HUES6 (cell line): ENCODE measurements around the gene TGFB2.

ENCODE experiments used
- H3K27ac ChIP-seq: 2 replicates; pipeline ENCODE4 v1.7.0; 2013; ENCODE audit warnings: low read depth, mild to moderate bottlenecking, low read length, inconsistent platforms
- H3K27me3 ChIP-seq: 2 replicates; pipeline ENCODE4 v1.6.1; 2013; ENCODE audit warnings: low read length; ENCODE audit not compliant: control insufficient read depth, insufficient read depth
- H3K36me3 ChIP-seq: 2 replicates; pipeline ENCODE4 v1.6.1; 2013; ENCODE audit warnings: low read length; ENCODE audit not compliant: control insufficient read depth, insufficient read depth
- H3K4me1 ChIP-seq: 2 replicates; pipeline ENCODE4 v1.6.1; 2013; ENCODE audit warnings: low read length; ENCODE audit not compliant: control insufficient read depth, insufficient read depth
- H3K4me3 ChIP-seq: 2 replicates; pipeline ENCODE4 v1.5.1; 2013; ENCODE audit warnings: low read depth, low read length
- H3K9ac ChIP-seq: one replicate; pipeline ENCODE4 v1.6.1; 2013; ENCODE audit warnings: mild to moderate bottlenecking, low read length
- H3K9me3 ChIP-seq: 2 replicates; pipeline ENCODE4 v1.6.1; 2013; ENCODE audit warnings: low read depth, low read length; ENCODE audit not compliant: control insufficient read depth, insufficient read depth

TGFB2 gene

DNA sequence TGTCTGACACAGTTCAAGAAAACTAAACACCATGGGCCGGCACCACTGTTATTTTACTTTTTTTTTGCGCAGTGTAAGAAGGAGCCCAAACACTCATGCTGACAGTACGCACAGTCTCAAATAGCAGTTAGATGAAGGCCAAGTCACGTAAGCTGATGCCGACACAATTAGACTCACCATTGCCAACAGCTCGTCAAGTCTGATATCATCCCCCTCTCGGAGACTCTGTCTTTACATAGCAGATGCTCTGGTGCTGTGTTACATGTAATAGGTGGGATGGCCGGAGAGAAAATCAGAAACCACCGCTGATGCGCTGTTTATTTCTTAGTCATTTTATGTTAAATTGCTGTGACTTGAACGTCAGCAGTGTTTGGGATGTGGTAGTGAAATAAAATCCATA is 49.3 kb downstream of the TGFB2 start:
- no peak overlapping the region for H3K27ac ChIP-seq
- H3K36me3 ChIP-seq: no peaks in the 10 kb centered on the region
- no peak overlapping the region for H3K4me3 ChIP-seq
- no peaks in the 10 kb centered on the region for H3K27me3 ChIP-seq
- H3K9ac ChIP-seq: no peak overlapping the region
- no peaks in the 10 kb centered on the region for H3K9me3 ChIP-seq
- no peaks in the 10 kb centered on the region for H3K4me1 ChIP-seq

DNA sequence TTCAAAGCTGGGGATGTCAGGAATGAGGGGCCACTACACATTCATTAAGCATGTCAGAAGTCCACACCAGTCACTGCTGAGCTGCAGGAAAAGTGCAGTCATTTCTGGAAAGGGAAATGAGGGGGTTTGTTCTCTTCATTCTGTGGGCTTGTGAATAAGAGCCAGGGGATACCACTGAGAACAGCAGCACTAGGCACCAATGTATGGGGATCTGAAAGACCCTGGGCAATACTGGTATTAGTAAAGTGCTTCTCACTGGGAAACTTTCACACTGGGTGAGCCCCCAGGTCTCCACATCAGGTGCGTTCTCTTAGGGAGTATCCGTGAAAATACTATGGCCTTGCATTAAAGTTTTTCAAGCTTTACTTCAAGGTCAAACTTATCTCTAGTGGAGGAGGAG is 49.9 kb downstream of the TGFB2 start:
- no peak overlapping the region for H3K27ac ChIP-seq
- no peaks in the 10 kb centered on the region for H3K9me3 ChIP-seq
- no peaks in the 10 kb centered on the region for H3K4me1 ChIP-seq
- H3K27me3 ChIP-seq: no peaks in the 10 kb centered on the region
- no peak overlapping the region for H3K9ac ChIP-seq
- no peaks in the 10 kb centered on the region for H3K36me3 ChIP-seq
- no peak overlapping the region for H3K4me3 ChIP-seq

DNA sequence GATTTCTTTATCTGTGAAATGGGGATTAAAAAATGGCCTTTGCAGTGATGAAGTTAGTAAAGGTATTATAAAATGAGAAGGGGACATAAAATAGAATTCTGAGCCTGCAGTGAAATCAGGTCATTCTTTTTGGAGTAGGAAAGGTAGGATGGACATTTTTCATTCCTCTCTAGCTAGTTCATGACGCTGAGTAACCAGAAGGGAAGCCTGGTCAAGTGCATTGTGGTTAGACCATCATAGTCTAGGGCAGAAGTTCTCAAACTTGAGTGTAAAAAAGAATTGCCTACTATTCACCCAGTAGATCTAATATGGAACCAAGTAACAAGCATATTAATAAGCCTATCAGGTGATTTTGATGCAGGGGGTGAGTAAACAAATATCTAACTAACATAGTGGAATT is 50.8 kb downstream of the TGFB2 start:
- no peaks in the 10 kb centered on the region for H3K9me3 ChIP-seq
- H3K4me1 ChIP-seq: no peaks in the 10 kb centered on the region
- H3K36me3 ChIP-seq: no peaks in the 10 kb centered on the region
- H3K27me3 ChIP-seq: no peaks in the 10 kb centered on the region
- H3K4me3 ChIP-seq: no peak overlapping the region
- H3K27ac ChIP-seq: no peak overlapping the region
- H3K9ac ChIP-seq: no peak overlapping the region

GRCh38 chr1:218397752-218398339 is 52.7 kb downstream of the TGFB2 start:
- H3K4me3 ChIP-seq: no peak overlapping the region
- H3K9me3 ChIP-seq: no peaks in the 10 kb centered on the region
- no peak overlapping the region for H3K27ac ChIP-seq

GRCh38 chr1:218400624-218401023 is 55.5 kb downstream of the TGFB2 start:
- no peaks in the 10 kb centered on the region for H3K27me3 ChIP-seq
- no peaks in the 10 kb centered on the region for H3K36me3 ChIP-seq
- H3K9ac ChIP-seq: no peak overlapping the region
- peaks cover 14% of the 10 kb centered on the region for H3K4me1 ChIP-seq
- H3K9me3 ChIP-seq: no peaks in the 10 kb centered on the region
- H3K4me3 ChIP-seq: no peak overlapping the region
- H3K27ac ChIP-seq: no peak overlapping the region

More at GRCh38 chr1:218397752-218398339, 52.7 kb downstream of the TGFB2 start:
- Histone ChIP-seq H3K4me1 (peaks cover 12% of the 10 kb centered on the region), H3K9ac (no peak overlapping the region), H3K27me3 (no peaks in the 10 kb centered on the region), H3K36me3 (no peaks in the 10 kb centered on the region)

DNA sequence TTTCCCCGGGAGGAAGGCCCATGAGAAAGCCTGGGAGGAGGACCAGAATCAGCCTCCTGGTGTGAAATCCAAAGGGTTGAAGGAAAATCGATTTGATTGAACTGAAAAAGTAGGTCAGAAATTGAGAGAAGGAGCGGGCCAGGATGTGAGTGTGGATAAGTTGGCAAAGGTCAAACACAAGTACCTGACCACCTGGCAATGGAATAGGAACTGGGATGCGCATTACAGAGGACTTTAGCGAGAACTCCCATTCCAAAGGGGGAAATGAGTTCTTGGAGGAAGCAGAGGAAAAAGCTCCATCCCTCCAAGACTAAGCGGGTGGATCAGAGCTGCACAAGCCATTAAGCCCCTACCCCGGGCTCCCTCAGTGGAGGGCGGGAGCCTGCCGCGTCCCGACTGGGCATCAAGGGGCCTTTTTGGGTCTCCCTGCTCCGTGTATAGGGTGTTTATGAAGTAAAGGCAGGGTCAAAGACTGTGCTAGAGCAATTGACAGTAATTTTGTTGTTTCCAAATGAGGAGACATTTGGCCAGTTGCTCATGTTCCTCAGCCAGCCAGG is 56.4 kb downstream of the TGFB2 start:
- Histone ChIP-seq H3K27me3 (no peaks in the 10 kb centered on the region), H3K4me3 (no peak overlapping the region), H3K36me3 (no peaks in the 10 kb centered on the region), H3K9me3 (no peaks in the 10 kb centered on the region), H3K9ac (no peak overlapping the region), H3K4me1 (peaks cover 14% of the 10 kb centered on the region), H3K27ac (no peak overlapping the region)

DNA sequence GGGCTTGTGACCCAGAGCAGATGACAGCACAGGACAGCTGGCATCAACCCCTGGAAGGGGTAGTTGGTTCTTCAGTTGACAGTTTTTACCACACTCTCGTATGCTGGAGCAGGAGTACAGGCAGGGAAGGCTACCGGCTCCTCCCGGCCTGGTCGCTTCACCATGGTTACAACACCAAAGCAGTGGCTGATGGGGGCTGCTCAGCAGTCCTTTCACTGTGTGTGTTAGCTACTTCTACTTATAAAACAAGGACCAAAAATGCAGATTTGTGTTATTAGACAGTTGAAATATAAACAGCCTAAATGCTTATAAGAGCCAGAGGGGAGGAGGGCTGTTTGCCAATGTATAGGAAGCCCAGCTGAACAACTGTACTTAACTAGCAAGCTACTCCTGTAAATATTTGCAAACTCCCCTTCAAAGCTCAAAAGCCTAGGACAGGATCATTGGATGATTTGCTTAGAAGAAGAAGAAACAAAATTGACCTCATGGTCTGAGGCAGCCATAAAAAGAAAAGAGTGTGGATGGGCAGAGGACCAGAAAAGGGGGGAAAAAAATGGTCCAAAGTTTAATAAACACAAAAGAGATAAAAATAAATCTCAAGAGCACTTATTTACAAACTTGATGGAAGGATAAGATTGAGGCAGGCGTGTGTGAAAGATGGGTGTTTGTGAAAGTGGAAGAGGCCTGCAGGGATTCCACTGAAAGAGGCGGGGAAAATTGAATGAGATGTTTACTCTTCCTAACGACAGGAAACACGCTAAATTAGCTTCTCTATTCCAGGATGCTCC is 57.1 kb downstream of the TGFB2 start:
- no peak overlapping the region for H3K9ac ChIP-seq
- no peak overlapping the region for H3K27ac ChIP-seq
- H3K9me3 ChIP-seq: no peaks in the 10 kb centered on the region

DNA sequence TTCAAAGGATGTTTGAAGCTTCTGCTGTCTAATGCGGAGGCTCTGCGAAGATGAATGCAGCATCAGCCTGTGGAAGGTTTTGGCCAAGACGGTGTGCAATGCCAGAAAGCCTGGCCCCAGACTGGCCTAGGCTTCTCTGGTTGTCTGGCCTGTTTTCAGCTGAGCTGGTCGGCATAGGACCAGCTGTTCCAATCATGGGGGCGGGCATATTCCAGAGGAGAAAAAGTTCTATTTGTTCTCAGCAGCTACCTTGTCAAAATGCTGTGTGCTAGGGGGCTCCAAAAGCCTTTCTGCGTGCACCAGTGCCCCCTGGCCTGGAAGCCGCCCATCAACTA is 57.6 kb downstream of the TGFB2 start:
- Histone ChIP-seq H3K4me1 (peaks cover 14% of the 10 kb centered on the region), H3K9ac (no peak overlapping the region), H3K4me3 (no peak overlapping the region), H3K36me3 (no peaks in the 10 kb centered on the region), H3K9me3 (no peaks in the 10 kb centered on the region), H3K27ac (no peak overlapping the region), H3K27me3 (no peaks in the 10 kb centered on the region)

More for the DNA sequence above, 57.1 kb downstream of the TGFB2 start:
- Histone ChIP-seq H3K36me3 (no peaks in the 10 kb centered on the region), H3K4me1 (peaks cover 14% of the 10 kb centered on the region), H3K27me3 (no peaks in the 10 kb centered on the region), H3K4me3 (no peak overlapping the region)

DNA sequence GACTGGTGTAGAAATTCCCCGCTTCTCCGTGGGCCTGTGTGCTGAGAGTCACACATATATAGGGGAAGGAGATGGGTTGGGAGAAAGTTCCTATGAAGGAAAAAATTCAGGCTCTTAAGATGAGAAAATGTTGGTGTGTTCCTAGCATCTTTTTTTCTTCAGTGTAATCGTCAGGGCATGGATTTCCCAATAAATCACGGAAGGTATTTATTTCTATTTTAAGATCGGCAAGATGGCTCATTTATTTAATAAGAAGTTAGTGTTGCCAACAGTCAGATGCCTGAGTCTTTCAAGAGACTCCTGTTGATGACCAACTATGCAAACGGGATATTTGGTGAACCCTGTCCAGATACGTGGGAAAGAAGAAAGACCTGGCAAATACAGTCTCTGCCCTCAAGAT is 58.2 kb downstream of the TGFB2 start:
- Histone ChIP-seq H3K4me3 (no peak overlapping the region), H3K9ac (no peak overlapping the region), H3K9me3 (no peaks in the 10 kb centered on the region), H3K4me1 (peaks cover 14% of the 10 kb centered on the region), H3K27me3 (no peaks in the 10 kb centered on the region), H3K27ac (no peak overlapping the region), H3K36me3 (no peaks in the 10 kb centered on the region)

- H3K36me3 ChIP-seq: no peaks in the 10 kb centered on the region
- H3K27ac ChIP-seq: no peak overlapping the region
- H3K9me3 ChIP-seq: no peaks in the 10 kb centered on the region
- H3K27me3 ChIP-seq: no peaks in the 10 kb centered on the region; the same call in 1 of the 2 replicates
- no peak overlapping the region for H3K9ac ChIP-seq
- H3K4me1 ChIP-seq: peaks cover 13% of the 10 kb centered on the region
- no peak overlapping the region for H3K4me3 ChIP-seq
These were observed 62.5 kb downstream of the TGFB2 start for GRCh38 chr1:218407630-218408029.

- Histone ChIP-seq H3K4me1 (peaks cover 9% of the 10 kb centered on the region; the same call in 1 of the 2 replicates), H3K27me3 (no peaks in the 10 kb centered on the region; the same call in 1 of the 2 replicates), H3K27ac (no peak overlapping the region), H3K36me3 (no peaks in the 10 kb centered on the region), H3K9ac (no peak overlapping the region), H3K4me3 (no peak overlapping the region), H3K9me3 (no peaks in the 10 kb centered on the region)
These were observed 63.0 kb downstream of the TGFB2 start for GRCh38 chr1:218408135-218408534.
